ENCODE measurements around the gene SETDB2. TPM values are rescaled to one million over a fixed set of nuclear protein-coding genes. Genes with fewer than 3 reads are reported as not detected.

The SETDB2 gene
- total RNA-seq, 1 experiment from 2014 or later: 5.9 TPM

GRCh38 chr13:49456156-49456555 is 12.1 kb downstream of the SETDB2 start:
- TF ChIP-seq FOXK1 (CRISPR knock-in tag; IDR thresholded peaks at IDR 0.05) (no peak), ESRRA (CRISPR knock-in tag; IDR thresholded peaks at IDR 0.05; ENCODE audit: borderline replicate concordance) (no peak), ZNF281 (CRISPR knock-in tag; IDR thresholded peaks at IDR 0.05) (no peak), GRHL2 (CRISPR knock-in tag; IDR thresholded peaks at IDR 0.05; ENCODE audit: insufficient replicate concordance, severe bottlenecking) (no peak), ZNF121 (CRISPR knock-in tag; IDR thresholded peaks at IDR 0.05) (no peak)
- Mint-ChIP-seq H3K4me1 (no peaks in the 10 kb centered on the region), H3K36me3 (peaks cover 7% of the 10 kb centered on the region), H3K27ac (no peak overlapping the region), H3K9me3 (peaks cover 5% of the 10 kb centered on the region), H3K4me3 (no peak overlapping the region), H3K27me3 (ENCODE audit: low read depth) (no peaks in the 10 kb centered on the region)
- no peak for ATAC-seq
- ChIA-PET CTCF (no interaction called here), POLR2A (no interaction called here)
- no peak for DNase-seq (ENCODE audit: low spot score)

GRCh38 chr13:49457221-49457620 is 13.1 kb downstream of the SETDB2 start:
- Mint-ChIP-seq H3K4me1 (no peaks in the 10 kb centered on the region), H3K27ac (no peak overlapping the region), H3K27me3 (ENCODE audit: low read depth) (no peaks in the 10 kb centered on the region), H3K4me3 (no peak overlapping the region), H3K9me3 (peaks cover 16% of the 10 kb centered on the region), H3K36me3 (peaks cover 17% of the 10 kb centered on the region)
- POLR2A ChIA-PET: no interaction called here
- CTCF ChIA-PET: interaction anchor here (0.6 kb wide), 1 partner anchor 75 kb away, joined by 3 read pairs; no protein-coding TSS in a partner anchor
- ATAC-seq (no peak), DNase-seq (ENCODE audit: low spot score) (no peak)
- TF ChIP-seq NR1H2 (CRISPR knock-in tag; IDR thresholded peaks at IDR 0.05) (no peak), GABPB1 (CRISPR knock-in tag; IDR thresholded peaks at IDR 0.05) (no peak), E2F4 (CRISPR knock-in tag; IDR thresholded peaks at IDR 0.05; ENCODE audit: borderline replicate concordance, low read depth) (no peak), STAT6 (CRISPR knock-in tag; conservative IDR thresholded peaks at IDR 0.05; ENCODE audit: low read depth) (no peak), MLX (CRISPR knock-in tag; IDR thresholded peaks at IDR 0.05) (no peak), SP1 (CRISPR knock-in tag; conservative IDR thresholded peaks at IDR 0.05) (no peak), ZNF416 (CRISPR knock-in tag; IDR thresholded peaks at IDR 0.05) (no peak), ZNF512 (CRISPR knock-in tag; IDR thresholded peaks at IDR 0.05; ENCODE audit: borderline replicate concordance) (no peak), PREB (CRISPR knock-in tag; IDR thresholded peaks at IDR 0.05; ENCODE audit: borderline replicate concordance) (no peak), ZNF232 (CRISPR knock-in tag; IDR thresholded peaks at IDR 0.05) (no peak), ZBTB21 (CRISPR knock-in tag; IDR thresholded peaks at IDR 0.05; ENCODE audit: borderline replicate concordance) (no peak), ZNF138 (CRISPR knock-in tag; conservative IDR thresholded peaks at IDR 0.05) (no peak), PRRX2 (CRISPR knock-in tag; IDR thresholded peaks at IDR 0.05) (no peak), SOX15 (CRISPR knock-in tag; IDR thresholded peaks at IDR 0.05) (no peak), OVOL2 (CRISPR knock-in tag; IDR thresholded peaks at IDR 0.05; ENCODE audit: borderline replicate concordance) (no peak), FOXJ3 (CRISPR knock-in tag; IDR thresholded peaks at IDR 0.05; ENCODE audit: borderline replicate concordance) (no peak)
